RWPE1 (cell line): ENCODE data around the gene DCX.
"Not testable (repeated sequence)": the region's sequence is repeated elsewhere in the genome, so short reads cannot be mapped to it uniquely, and the experiment has no call there.

ENCODE experiments used
- CTCF ChIA-PET: fragments of 350-600 bp; sonication (Branson Sonifier 250); formaldehyde crosslinking; extraction: SDS; loops from one replicate; lab custom pipeline; 2021; lab: Yijun Ruan, JAX
- POLR2A ChIA-PET: fragments of 400-600 bp; formaldehyde crosslinking; extraction: SDS; loops from one replicate; lab custom pipeline; 2020; ENCODE audit warnings: antibody characterized with exemption; ENCODE audit not compliant: low non-redundant PET; lab: Yijun Ruan, JAX
- DNase-seq: peaks from one replicate; pipeline ENCODE4 v3.0.0; 2012; ENCODE audit warnings: low spot score
- H3K27ac ChIP-seq: fragments of 450-650 bp; 2 replicates; pipeline ENCODE4 v1.5.1; 2017
- CTCF ChIP-seq: fragments of 450-650 bp; conservative IDR thresholded peaks from 2 replicates; pipeline ENCODE4 v1.5.1; 2017; ENCODE audit warnings: low read depth, mild to moderate bottlenecking

The DCX gene

GRCh38 chrX:111349934-111350333 lies 62.1 kb downstream of the DCX start:
- ChIA-PET CTCF (no interaction called here), POLR2A (no interaction called here)
- H3K27ac ChIP-seq: no peak overlapping the region
- DNase-seq: no peak
- TF ChIP-seq CTCF: no peak

GRCh38 chrX:111349101-111349500 lies 62.9 kb downstream of the DCX start:
- TF ChIP-seq CTCF: no peak
- no peak for DNase-seq
- no peak overlapping the region for H3K27ac ChIP-seq
- POLR2A ChIA-PET: no interaction called here
- CTCF ChIA-PET: no interaction called here

- H3K27ac ChIP-seq: no peak overlapping the region
- POLR2A ChIA-PET: no interaction called here
- no peak for TF ChIP-seq CTCF
- no peak for DNase-seq
- CTCF ChIA-PET: no interaction called here
Measured at GRCh38 chrX:111348429-111348828, 63.6 kb downstream of the DCX start.

GRCh38 chrX:111346150-111346549 lies 65.8 kb downstream of the DCX start:
- CTCF ChIA-PET, POLR2A ChIA-PET, DNase-seq, H3K27ac ChIP-seq: not testable (repeated sequence)

- H3K27ac ChIP-seq: no peak overlapping the region
- POLR2A ChIA-PET: no interaction called here
- DNase-seq: no peak
- CTCF ChIA-PET: no interaction called here
- TF ChIP-seq CTCF: no peak
Measured at GRCh38 chrX:111340054-111340453, 71.9 kb downstream of the DCX start.

GRCh38 chrX:111339212-111339611 lies 72.8 kb downstream of the DCX start:
- no peak for DNase-seq
- ChIA-PET CTCF (no interaction called here), POLR2A (no interaction called here)
- no peak for TF ChIP-seq CTCF
- H3K27ac ChIP-seq: no peak overlapping the region

- POLR2A ChIA-PET: no interaction called here
- CTCF ChIA-PET: no interaction called here
- DNase-seq: no peak
- no peak for TF ChIP-seq CTCF
- no peak overlapping the region for H3K27ac ChIP-seq
Measured at GRCh38 chrX:111338095-111338698, 73.8 kb downstream of the DCX start.
